ENCODE measurements around the gene ANTXR1. TPM values are rescaled to one million over a fixed set of nuclear protein-coding genes. Genes with fewer than 3 reads are reported as not detected.

ANTXR1 gene
- total and polyA plus RNA-seq, 9 of the 15 experiments (the other 6 are each of a cell fraction or from before 2014, with no cell fraction given), result 0.07 to 1.00 (median 0.54) TPM

GRCh38 chr2:69154106-69154505 is 141.1 kb downstream of the ANTXR1 start:
- H3K27ac ChIP-seq (ENCODE audit: extremely low read depth, low read depth, low read length), result no peak overlapping the region
- no peaks in the 10 kb centered on the region for H3K9me1 ChIP-seq (ENCODE audit: control insufficient read depth, insufficient read depth, low read length)
- H3K9ac ChIP-seq (ENCODE audit: insufficient read depth in 1 of 2, low read depth in 2 of 2, low read length in 2 of 2), result no peak overlapping the region
- FAIRE-seq (no peak), DNase-seq (ENCODE audit: extremely low read depth in 1 of 4, low spot score in 3 of 4) (no peak), ATAC-seq (no peak)
- H3K79me2 ChIP-seq (ENCODE audit: control insufficient read depth, insufficient read depth, low read length), result no peaks in the 10 kb centered on the region
- BruUV-seq (replicated peaks), result no TSS peak
- no peaks in the 10 kb centered on the region for H3K4me1 ChIP-seq (replicated peaks in 1 of 2; ENCODE audit: control insufficient read depth in 2 of 2, insufficient read depth in 2 of 2, low read length in 2 of 2)
- peaks cover 14 to 57% of the 10 kb centered on the region in 2 experiments for H3K27me3 ChIP-seq (ENCODE audit: control insufficient read depth in 2 of 2, insufficient read depth in 2 of 2, low read length in 2 of 2)
- TF ChIP-seq SNIP1 (IDR thresholded peaks at IDR 0.05; ENCODE audit: low read depth) (no peak), POLR2H (tag; IDR thresholded peaks at IDR 0.05; ENCODE audit: low read depth) (no peak)
- H3K9me3 ChIP-seq (replicated peaks; ENCODE audit: control insufficient read depth, insufficient read depth, low read depth, low read length), result no peaks in the 10 kb centered on the region
- POLR2A ChIA-PET, result interaction anchor here (0.6 kb wide), 1 partner anchor 59 kb away, joined by 3 read pairs; no protein-coding TSS in a partner anchor
- no peaks in the 10 kb centered on the region for H4K20me1 ChIP-seq (replicated peaks; ENCODE audit: control insufficient read depth, insufficient read depth, low read length)
- in situ Hi-C loops (cut with MboI) (no loop called here), intact Hi-C loops (cut with micrococcal nuclease) (no loop called here)
- H3K36me3 ChIP-seq (ENCODE audit: control insufficient read depth, insufficient read depth, low read length), result no peaks in the 10 kb centered on the region
- H3K4me3 ChIP-seq, result no peak overlapping the region
- H3K4me2 ChIP-seq (ENCODE audit: insufficient read depth, low read length), result no peak overlapping the region
- no peak overlapping the region for H2AFZ ChIP-seq (ENCODE audit: low read depth, low read length)
- CTCF ChIA-PET (ENCODE audit: low intra/inter-chr PET ratio), result no interaction called here
- 0% methylated on average over 2 of the region's 2 CpGs for WGBS (ENCODE audit: insufficient coverage, low coverage, missing lambda C conversion rate)

GRCh38 chr2:69156624-69157023 is 143.6 kb downstream of the ANTXR1 start:
- Histone ChIP-seq H3K9ac (ENCODE audit: insufficient read depth in 1 of 2, low read depth in 2 of 2, low read length in 2 of 2) (no peak overlapping the region), H3K79me2 (ENCODE audit: control insufficient read depth, insufficient read depth, low read length) (no peaks in the 10 kb centered on the region), H3K36me3 (ENCODE audit: control insufficient read depth, insufficient read depth, low read length) (no peaks in the 10 kb centered on the region), H3K27ac (ENCODE audit: extremely low read depth, low read depth, low read length) (no peak overlapping the region), H2AFZ (ENCODE audit: low read depth, low read length) (no peak overlapping the region), H3K4me3 (no peak overlapping the region), H3K4me2 (ENCODE audit: insufficient read depth, low read length) (no peak overlapping the region), H4K20me1 (replicated peaks; ENCODE audit: control insufficient read depth, insufficient read depth, low read length) (no peaks in the 10 kb centered on the region), H3K9me1 (ENCODE audit: control insufficient read depth, insufficient read depth, low read length) (no peaks in the 10 kb centered on the region), H3K9me3 (replicated peaks; ENCODE audit: control insufficient read depth, insufficient read depth, low read depth, low read length) (no peaks in the 10 kb centered on the region), H3K4me1 (replicated peaks in 1 of 2; ENCODE audit: control insufficient read depth in 2 of 2, insufficient read depth in 2 of 2, low read length in 2 of 2) (no peaks in the 10 kb centered on the region), H3K27me3 (ENCODE audit: control insufficient read depth in 2 of 2, insufficient read depth in 2 of 2, low read length in 2 of 2) (peaks cover 11 to 55% of the 10 kb centered on the region in 2 experiments)
- DNase-seq (ENCODE audit: extremely low read depth in 1 of 4, low spot score in 3 of 4) (no peak), FAIRE-seq (no peak), ATAC-seq (no peak)
- POLR2A ChIA-PET, result no interaction called here
- 3% methylated on average over 8 of the region's 10 CpGs for WGBS (ENCODE audit: insufficient coverage, low coverage, missing lambda C conversion rate)
- intact Hi-C loops (cut with micrococcal nuclease) (no loop called here), in situ Hi-C loops (cut with MboI) (no loop called here)
- CTCF ChIA-PET (ENCODE audit: low intra/inter-chr PET ratio), result no interaction called here
- BruUV-seq (replicated peaks), result no TSS peak
- TF ChIP-seq ZKSCAN3 (CRISPR knock-in tag; IDR thresholded peaks at IDR 0.05) (no peak), MBD1 (CRISPR knock-in tag; IDR thresholded peaks at IDR 0.05) (no peak), SMARCA4 (IDR thresholded peaks at IDR 0.05) (no peak), HMBOX1 (IDR thresholded peaks at IDR 0.05) (no peak), ZHX1 (conservative IDR thresholded peaks at IDR 0.05; ENCODE audit: low read length) (no peak)
